Fibroblast of the aortic adventitia (primary cell): Measurements from ENCODE around the gene VANGL2. TPM values are rescaled to one million over a fixed set of nuclear protein-coding genes. Genes with fewer than 3 reads are reported as not detected.

Experiments used
- DNase-seq: peaks from one replicate; pipeline ENCODE4 v3.0.0-alpha.2; 2010; ENCODE audit warnings: low read depth
- H3K4me3 ChIP-seq: 2 replicates; pipeline ENCODE4 v1.5.1; 2011; ENCODE audit warnings: low read depth, mild to moderate bottlenecking, control low read depth, low read length, moderate library complexity
- small RNA-seq: library from RNA; depleted of rRNA; stranded (forward); fragments of <200 nt; gene quantifications from one replicate; pipeline ENCODE3, GENCODE V24; 2012
- total RNA-seq: library from RNA; depleted of rRNA; stranded (reverse); fragments of >200 nt; gene quantifications from 2 replicates; pipeline ENCODE4 v1.2.3, GENCODE V29; 2012; ENCODE audit warnings: low replicate concordance
- TF ChIP-seq, protein P1 (sequence below): IDR thresholded peaks from 2 replicates; pipeline ENCODE4 v1.5.1; 2011; ENCODE audit warnings: mild to moderate bottlenecking, low read length, control low read depth, inconsistent platforms; ENCODE audit not compliant: insufficient read depth

Gene VANGL2
- total RNA-seq, 1 donor: not detected

DNA sequence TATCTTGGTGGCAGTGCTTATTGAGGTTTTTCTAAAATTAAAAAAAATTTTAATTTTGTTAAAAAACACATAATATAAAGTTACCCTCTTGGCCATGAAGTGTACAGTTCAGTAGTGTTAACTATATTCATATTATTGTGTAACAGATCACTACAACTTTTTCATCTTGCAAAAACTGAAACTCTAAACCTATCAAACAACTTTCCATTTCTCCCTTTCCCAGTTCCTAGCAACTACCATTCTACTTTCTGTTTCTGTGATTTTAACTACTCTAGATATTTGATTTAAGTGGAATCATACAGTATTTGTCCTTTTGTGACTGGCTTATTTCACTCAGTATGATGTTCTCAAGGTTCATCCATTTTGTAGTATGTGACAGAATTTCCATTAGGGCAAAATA is 67.2 kb downstream of the VANGL2 start:
- TF ChIP-seq, protein P1, sequence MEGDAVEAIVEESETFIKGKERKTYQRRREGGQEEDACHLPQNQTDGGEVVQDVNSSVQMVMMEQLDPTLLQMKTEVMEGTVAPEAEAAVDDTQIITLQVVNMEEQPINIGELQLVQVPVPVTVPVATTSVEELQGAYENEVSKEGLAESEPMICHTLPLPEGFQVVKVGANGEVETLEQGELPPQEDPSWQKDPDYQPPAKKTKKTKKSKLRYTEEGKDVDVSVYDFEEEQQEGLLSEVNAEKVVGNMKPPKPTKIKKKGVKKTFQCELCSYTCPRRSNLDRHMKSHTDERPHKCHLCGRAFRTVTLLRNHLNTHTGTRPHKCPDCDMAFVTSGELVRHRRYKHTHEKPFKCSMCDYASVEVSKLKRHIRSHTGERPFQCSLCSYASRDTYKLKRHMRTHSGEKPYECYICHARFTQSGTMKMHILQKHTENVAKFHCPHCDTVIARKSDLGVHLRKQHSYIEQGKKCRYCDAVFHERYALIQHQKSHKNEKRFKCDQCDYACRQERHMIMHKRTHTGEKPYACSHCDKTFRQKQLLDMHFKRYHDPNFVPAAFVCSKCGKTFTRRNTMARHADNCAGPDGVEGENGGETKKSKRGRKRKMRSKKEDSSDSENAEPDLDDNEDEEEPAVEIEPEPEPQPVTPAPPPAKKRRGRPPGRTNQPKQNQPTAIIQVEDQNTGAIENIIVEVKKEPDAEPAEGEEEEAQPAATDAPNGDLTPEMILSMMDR: no peak
- no peak for DNase-seq

DNA sequence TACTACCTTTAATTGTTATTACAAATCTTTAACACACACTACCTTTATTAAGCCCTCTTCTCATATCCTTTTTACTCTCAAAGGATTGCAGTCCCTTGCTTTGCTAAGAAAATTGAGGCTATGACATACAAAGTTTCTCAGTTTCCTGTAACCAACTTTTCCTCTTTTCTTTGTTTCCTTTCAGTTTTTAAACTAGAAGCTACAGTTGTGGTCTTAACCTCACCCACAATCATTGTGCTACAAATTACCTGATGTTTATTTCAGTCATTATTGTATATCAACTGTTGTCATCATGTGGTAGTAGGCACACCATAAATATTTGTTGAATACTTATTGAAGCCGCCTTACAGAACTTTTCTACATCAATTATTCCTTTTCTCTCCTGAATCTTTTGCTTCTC is 70.9 kb downstream of the VANGL2 start:
- no peak overlapping the region for H3K4me3 ChIP-seq
- TF ChIP-seq, protein P1: no peak
- no peak for DNase-seq

More for the DNA sequence above, 67.2 kb downstream of the VANGL2 start:
- H3K4me3 ChIP-seq: no peak overlapping the region

DNA sequence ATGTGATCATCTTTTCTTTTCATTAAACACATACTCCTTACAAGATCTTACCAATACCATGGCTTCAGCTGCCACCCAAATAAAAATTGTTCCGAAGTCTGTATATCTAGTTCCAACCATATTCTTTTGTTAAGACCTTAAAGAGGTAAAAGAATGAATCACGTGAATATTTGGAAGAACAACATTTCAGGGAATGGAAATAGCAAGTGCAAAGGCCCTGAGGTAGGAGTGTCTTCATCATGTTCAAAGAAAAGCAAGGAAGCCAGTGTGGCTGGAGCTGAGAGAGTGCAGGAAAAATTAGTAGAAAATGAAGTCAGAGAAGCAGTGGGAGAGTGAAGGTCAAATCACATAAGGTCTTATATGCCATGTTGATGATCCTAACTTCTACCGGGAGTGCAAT is 71.7 kb downstream of the VANGL2 start:
- TF ChIP-seq, protein P1: no peak
- DNase-seq: no peak
- no peak overlapping the region for H3K4me3 ChIP-seq

DNA sequence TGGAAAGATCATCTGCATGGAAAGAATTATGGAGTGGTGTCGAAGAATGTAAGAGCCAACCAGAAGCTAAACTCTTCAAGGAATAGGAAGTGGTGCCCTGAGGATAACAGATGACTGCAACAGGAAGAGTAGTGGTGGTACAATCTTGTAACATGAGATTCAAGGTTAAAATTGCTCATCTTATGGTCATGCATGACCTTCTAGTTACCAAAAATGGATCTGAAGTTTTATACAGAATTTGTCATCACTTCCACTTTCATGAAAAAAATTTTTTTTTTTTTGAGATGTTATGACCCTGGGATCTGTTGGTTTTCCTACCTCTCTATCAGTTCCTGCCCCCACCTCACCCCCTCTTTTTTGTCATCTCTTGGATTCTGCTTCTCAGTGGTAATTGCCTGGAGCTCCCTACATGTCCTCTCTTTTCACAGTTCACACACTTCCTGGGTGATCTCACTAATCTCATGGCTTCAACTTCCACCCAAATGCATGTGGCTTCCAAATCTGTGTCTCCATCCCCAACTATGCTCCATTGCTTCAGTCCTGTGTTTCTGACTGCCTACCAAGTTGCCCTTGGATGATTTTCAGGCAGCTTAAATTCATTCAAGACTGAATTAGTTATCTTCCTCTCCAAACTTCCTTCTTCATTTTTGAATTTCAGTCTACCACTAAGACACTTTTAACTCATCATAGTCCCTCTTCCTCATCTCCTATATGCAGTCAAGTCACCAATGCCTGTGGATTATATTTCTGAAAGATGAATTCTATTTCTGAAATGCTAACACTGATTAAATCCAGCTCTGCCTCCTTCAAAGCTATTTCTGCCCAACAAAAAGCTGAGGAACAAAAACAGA is 74.3 kb downstream of the VANGL2 start:
- DNase-seq: no peak
- TF ChIP-seq, protein P1: no peak
- H3K4me3 ChIP-seq: no peak overlapping the region

Small RNA genes lying within 50 kb of the gene (small RNA-seq; reads per million reads assigned to genes)
- not detected for gene RNU4-42P

Other genes starting within 250 kb of the VANGL2 start
- not detected in 2 replicates for gene ATP1A4, start 249.0 kb upstream of the VANGL2 start, total RNA-seq
- gene CASQ1, start 210.0 kb upstream of the VANGL2 start, total RNA-seq: 0.18 TPM in 1 of 2 replicates, not detected in the other
- gene PEA15, start 195.2 kb upstream of the VANGL2 start, total RNA-seq: 72.1 and 224 TPM in 2 replicates
- 63.0 and 76.6 TPM in 2 replicates for gene DCAF8, start 138.0 kb upstream of the VANGL2 start, total RNA-seq
- 39.1 and 55.1 TPM in 2 replicates for gene PEX19, start 115.4 kb upstream of the VANGL2 start, total RNA-seq
- gene COPA, start 57.3 kb upstream of the VANGL2 start, total RNA-seq: 220 and 248 TPM in 2 replicates
- 60.6 and 79.3 TPM in 2 replicates for gene NCSTN, start 57.2 kb upstream of the VANGL2 start, total RNA-seq
- not detected in 2 replicates for gene NHLH1, start 33.5 kb upstream of the VANGL2 start, total RNA-seq
- not detected in 2 replicates for gene SLAMF6, start 122.7 kb downstream of the VANGL2 start, total RNA-seq
- not detected in 2 replicates for gene CD84, start 178.9 kb downstream of the VANGL2 start, total RNA-seq
- gene SLAMF1, start 246.5 kb downstream of the VANGL2 start, total RNA-seq: not detected in 2 replicates